Suprapubic skin (tissue), 4 donors: ENCODE measurements around the gene DAGLB. TPM values are rescaled to one million over a fixed set of nuclear protein-coding genes. Genes with fewer than 3 reads are reported as not detected.

Source experiments
- DNase-seq, 2 donors: peaks; one replicate each; pipeline ENCODE4 v3.0.0-alpha.2; 2019; ENCODE audit warnings: low spot score in 2 of 2
- H3K27ac ChIP-seq: fragments of 200-600 bp; sonication (generic); one replicate; pipeline ENCODE4 v1.5.1; 2019
- H3K27me3 ChIP-seq: fragments of 200-600 bp; sonication (generic); one replicate; pipeline ENCODE4 v1.5.1; 2019
- H3K36me3 ChIP-seq: fragments of 200-600 bp; sonication (generic); one replicate; pipeline ENCODE4 v1.5.1; 2019
- H3K4me1 ChIP-seq: fragments of 200-600 bp; sonication (generic); one replicate; pipeline ENCODE4 v1.5.1; 2019
- H3K4me3 ChIP-seq: fragments of 200-600 bp; sonication (generic); one replicate; pipeline ENCODE4 v1.5.1; 2019; ENCODE audit warnings: mild to moderate bottlenecking
- H3K9me3 ChIP-seq: fragments of 200-600 bp; sonication (generic); one replicate; pipeline ENCODE4 v1.5.1; 2019
- CTCF ChIP-seq, 2 donors: fragments of 200-600 bp in 1 of 2; fragments of 450-650 bp in 1 of 2; sonication (generic) in 1 of 2; IDR thresholded peaks; one replicate each; pipeline ENCODE4 v1.5.1; 2016 to 2019; ENCODE audit warnings: antibody characterized with exemption in 2 of 2, mild to moderate bottlenecking in 1 of 2, moderate library complexity in 1 of 2
- EP300 ChIP-seq: sonication (generic); formaldehyde crosslinking; IDR thresholded peaks from one replicate; pipeline ENCODE4 v1.6.1; 2017; ENCODE audit warnings: antibody characterized with exemption
- POLR2A ChIP-seq, 2 donors: fragments of 450-650 bp; IDR thresholded peaks; one replicate each; pipeline ENCODE4 v1.6.1; 2017; ENCODE audit warnings: antibody characterized with exemption in 2 of 2, mild to moderate bottlenecking in 2 of 2, moderate library complexity in 2 of 2
- POLR2AphosphoS5 ChIP-seq, 3 donors: sonication (generic); formaldehyde crosslinking; IDR thresholded peaks; one replicate each; pipeline ENCODE4 v1.6.1; 2017; ENCODE audit warnings: antibody characterized with exemption in 3 of 3
- WGBS: methylation state at CpG from one replicate; pipeline ENCODE4 v1.1.5; 2018; 5-methylcytosine and 5-hydroxymethylcytosine counted together
- total RNA-seq, 4 donors: library from RNA; depleted of rRNA; stranded (reverse); fragments of >200 nt; gene quantifications; one replicate each; pipeline ENCODE4 v1.1.0, GENCODE V29; 2016

The DAGLB gene
- total RNA-seq, 4 donors from 2014 or later = 19.0 to 61.2 (median 22.0) TPM

- Histone ChIP-seq H3K9me3 (no peaks in the 10 kb centered on the region), H3K27me3 (no peaks in the 10 kb centered on the region), H3K36me3 (peaks cover 59% of the 10 kb centered on the region), H3K27ac (no peak overlapping the region), H3K4me3 (no peak overlapping the region), H3K4me1 (peaks cover 20% of the 10 kb centered on the region)
- TF ChIP-seq CTCF (IDR thresholded peaks at IDR 0.05) (no peak), EP300 (no peak), POLR2AphosphoS5 (IDR thresholded peaks at IDR 0.05) (no peak)
- 94% methylated on average over 6 of the region's 10 CpGs for WGBS
- no peak for DNase-seq
These were observed 27.1 kb downstream of the DAGLB start for GRCh38 chr7:6420680-6421079.

- Histone ChIP-seq H3K9me3 (no peaks in the 10 kb centered on the region), H3K27ac (no peak overlapping the region), H3K4me3 (no peak overlapping the region), H3K36me3 (peaks cover 57% of the 10 kb centered on the region), H3K27me3 (no peaks in the 10 kb centered on the region), H3K4me1 (peaks cover 9% of the 10 kb centered on the region)
- TF ChIP-seq CTCF (IDR thresholded peaks at IDR 0.05) (no peak), EP300 (no peak), POLR2A (IDR thresholded peaks at IDR 0.05) (no peak), POLR2AphosphoS5 (IDR thresholded peaks at IDR 0.05) (no peak)
- 75% methylated on average over 12 of the region's 16 CpGs for WGBS
- DNase-seq = no peak
These were observed 28.4 kb downstream of the DAGLB start for GRCh38 chr7:6419310-6419773.

GRCh38 chr7:6417408-6417807 lies 30.3 kb downstream of the DAGLB start:
- TF ChIP-seq POLR2AphosphoS5 (IDR thresholded peaks at IDR 0.05) = no peak
- no peak for TF ChIP-seq CTCF (IDR thresholded peaks at IDR 0.05)
- TF ChIP-seq EP300 = no peak
- Histone ChIP-seq H3K27me3 (no peaks in the 10 kb centered on the region), H3K9me3 (no peaks in the 10 kb centered on the region), H3K36me3 (peaks cover 74% of the 10 kb centered on the region), H3K4me1 (no peaks in the 10 kb centered on the region), H3K4me3 (no peak overlapping the region), H3K27ac (no peak overlapping the region)
- WGBS = 93% methylated on average over 5 of the region's 5 CpGs
- no peak for DNase-seq

GRCh38 chr7:6416516-6417145 lies 31.1 kb downstream of the DAGLB start:
- Histone ChIP-seq H3K27me3 (no peaks in the 10 kb centered on the region), H3K4me1 (no peaks in the 10 kb centered on the region), H3K4me3 (no peak overlapping the region), H3K36me3 (peaks cover 73% of the 10 kb centered on the region), H3K27ac (no peak overlapping the region), H3K9me3 (no peaks in the 10 kb centered on the region)
- 86% methylated on average over 20 of the region's 23 CpGs for WGBS
- DNase-seq = no peak
- TF ChIP-seq POLR2A (IDR thresholded peaks at IDR 0.05) (no peak), CTCF (IDR thresholded peaks at IDR 0.05) (no peak), EP300 (no peak), POLR2AphosphoS5 (IDR thresholded peaks at IDR 0.05) (no peak)

- no peaks in the 10 kb centered on the region for H3K27me3 ChIP-seq
- no peaks in the 10 kb centered on the region for H3K4me1 ChIP-seq
- H3K9me3 ChIP-seq = no peaks in the 10 kb centered on the region
- DNase-seq = no peak
- 93% methylated on average over 10 of the region's 10 CpGs for WGBS
- peaks cover 80% of the 10 kb centered on the region for H3K36me3 ChIP-seq
- H3K4me3 ChIP-seq = no peak overlapping the region
- TF ChIP-seq POLR2A (IDR thresholded peaks at IDR 0.05) = no peak
- TF ChIP-seq POLR2AphosphoS5 (IDR thresholded peaks at IDR 0.05) = no peak
- TF ChIP-seq EP300 = no peak
- TF ChIP-seq CTCF (IDR thresholded peaks at IDR 0.05) = no peak
- no peak overlapping the region for H3K27ac ChIP-seq
These were observed 34.1 kb downstream of the DAGLB start for GRCh38 chr7:6413637-6414036.
